Measurements from ENCODE around the gene SLC10A1.

GRCh38 chr14:69841656-69842055 lies 44.6 kb upstream of the SLC10A1 start:
- TF ChIP-seq CTCF (conservative IDR thresholded peaks at IDR 0.05; ENCODE audit: low read length): no peak
- no peak for TF ChIP-seq EZH2phosphoT487 (IDR thresholded peaks at IDR 0.05; ENCODE audit: borderline replicate concordance)
